HuH-7.5 (cell line): Measurements from ENCODE around the gene IHH.

Source experiments
- DNase-seq: peaks from one replicate; pipeline ENCODE4 v3.0.0; 2011; ENCODE audit warnings: low spot score

The IHH gene

DNA sequence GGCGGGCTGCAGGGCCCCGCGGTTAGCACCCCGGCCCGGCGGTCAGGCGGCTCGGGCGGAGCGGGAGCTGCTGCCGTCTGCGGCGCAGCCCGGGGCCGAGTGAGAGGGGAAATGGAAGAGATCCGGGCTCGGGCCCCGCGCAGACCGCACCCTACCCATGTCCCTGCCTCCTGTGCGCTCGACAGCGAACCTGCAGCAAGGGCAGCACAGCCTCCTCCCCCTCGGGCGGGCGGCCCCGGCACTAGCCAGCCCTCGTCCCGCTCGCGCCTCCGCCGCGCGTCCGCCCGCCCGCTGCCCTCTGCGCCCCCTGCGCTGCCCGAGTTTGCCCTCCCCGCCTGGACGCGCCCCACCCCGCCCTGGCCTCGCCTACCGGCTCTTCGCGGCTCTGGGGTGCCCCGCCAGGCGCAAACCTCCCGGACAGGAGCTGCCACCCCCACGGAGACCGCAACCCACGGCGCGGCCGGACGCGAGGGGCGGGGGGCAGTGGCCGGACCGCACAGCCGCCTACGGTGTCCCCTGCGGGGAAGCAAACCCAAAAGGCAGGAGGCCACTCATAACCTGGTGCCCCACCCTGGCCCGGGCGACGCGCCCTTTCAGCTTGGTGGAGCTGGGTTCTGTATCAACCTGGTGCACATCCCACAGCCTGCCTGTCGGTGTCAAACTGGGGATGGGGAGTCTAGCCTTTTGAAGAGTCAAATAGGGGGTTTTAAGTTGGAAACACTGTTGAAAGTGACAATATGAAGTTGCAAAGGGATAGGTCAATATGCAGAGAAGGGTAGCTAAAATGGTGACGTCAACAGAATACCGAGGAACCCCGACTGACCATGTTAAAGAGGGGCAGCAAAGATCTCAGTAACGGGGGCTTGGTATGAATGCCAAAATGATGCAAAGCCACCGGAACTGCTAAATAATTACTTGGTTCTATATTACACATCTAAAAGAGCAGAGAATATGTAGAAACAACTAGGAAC, at the start of gene IHH:
Gene IHH, minus strand, starts transcription at position 101 of the 971 bp plus-strand sequence. CDS start 454 bp downstream, outside the sequence.
- peak; percentile 78 for DNase-seq

DNA sequence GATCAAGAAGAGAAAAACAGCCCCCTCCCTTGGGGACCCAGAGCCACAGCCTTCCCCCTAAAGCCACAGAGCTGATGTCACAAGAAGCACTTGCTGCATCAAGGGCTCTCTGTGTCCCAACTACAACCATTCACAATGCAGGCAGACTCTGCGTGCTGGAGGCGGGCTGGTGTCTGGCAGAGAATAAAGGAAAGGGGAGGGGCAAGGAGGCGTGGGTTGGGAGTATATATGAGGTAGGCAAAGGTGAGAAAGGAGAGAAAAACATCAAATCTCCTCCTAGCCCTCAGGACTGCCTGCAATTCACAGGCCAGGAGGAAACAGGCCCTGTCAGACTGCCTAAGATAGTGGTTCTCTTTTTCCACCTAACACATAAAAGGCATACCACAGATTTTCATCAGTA, 48.8 kb upstream of the IHH start:
- DNase-seq = no peak

DNA sequence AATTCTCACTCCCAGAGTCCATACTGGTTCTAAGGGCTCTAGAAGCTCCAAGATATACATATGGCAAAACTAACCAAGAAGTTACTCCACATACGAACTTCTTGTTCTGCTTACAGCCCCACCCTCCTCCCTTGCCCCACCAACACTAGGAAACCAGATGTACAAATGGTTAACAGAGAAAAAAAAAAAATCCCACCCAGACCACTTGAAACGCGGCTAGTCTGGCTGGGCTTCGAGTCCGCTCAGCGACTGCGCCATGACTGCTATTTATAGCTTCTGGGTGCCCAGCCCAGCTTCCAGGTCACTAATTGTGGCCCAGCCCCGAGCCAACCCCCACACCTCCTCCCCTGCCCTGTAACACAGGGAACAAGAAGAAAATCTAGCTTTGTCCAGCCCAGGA, 47.0 kb upstream of the IHH start:
- DNase-seq = no peak

GRCh38 chr2:219106251-219106650, 45.5 kb upstream of the IHH start:
- DNase-seq = no peak

- DNase-seq = no peak
Observed at GRCh38 chr2:219104107-219105035, 43.6 kb upstream of the IHH start.

- no peak for DNase-seq
Observed at GRCh38 chr2:219099329-219099728, 38.6 kb upstream of the IHH start.

DNA sequence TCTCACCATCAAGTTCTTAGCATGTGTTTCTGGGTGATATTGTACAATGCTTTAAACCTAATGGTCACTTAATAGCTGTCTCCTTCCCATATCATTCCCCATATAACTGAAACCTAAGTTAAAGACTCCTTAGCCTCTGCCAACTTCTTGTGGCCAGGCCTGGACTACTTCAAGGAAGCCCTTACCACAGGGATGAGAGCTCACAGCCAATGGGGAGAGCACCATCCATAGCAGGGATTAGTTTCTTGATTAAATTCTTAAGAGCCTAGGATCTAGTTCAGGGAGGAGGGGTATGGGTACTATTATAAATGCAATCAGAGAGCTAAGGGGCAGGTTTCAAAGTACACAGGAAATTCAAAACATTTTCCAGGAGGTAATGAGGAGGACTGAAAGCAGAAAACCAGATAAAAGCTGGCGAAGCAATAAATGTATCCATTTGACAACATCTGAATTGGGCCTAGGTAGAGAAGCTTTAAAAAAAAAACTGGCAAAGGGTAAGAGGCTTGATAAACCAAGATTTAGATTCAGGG, 34.8 kb upstream of the IHH start:
- no peak for DNase-seq

GRCh38 chr2:219094171-219094570, 33.5 kb upstream of the IHH start:
- no peak for DNase-seq

DNA sequence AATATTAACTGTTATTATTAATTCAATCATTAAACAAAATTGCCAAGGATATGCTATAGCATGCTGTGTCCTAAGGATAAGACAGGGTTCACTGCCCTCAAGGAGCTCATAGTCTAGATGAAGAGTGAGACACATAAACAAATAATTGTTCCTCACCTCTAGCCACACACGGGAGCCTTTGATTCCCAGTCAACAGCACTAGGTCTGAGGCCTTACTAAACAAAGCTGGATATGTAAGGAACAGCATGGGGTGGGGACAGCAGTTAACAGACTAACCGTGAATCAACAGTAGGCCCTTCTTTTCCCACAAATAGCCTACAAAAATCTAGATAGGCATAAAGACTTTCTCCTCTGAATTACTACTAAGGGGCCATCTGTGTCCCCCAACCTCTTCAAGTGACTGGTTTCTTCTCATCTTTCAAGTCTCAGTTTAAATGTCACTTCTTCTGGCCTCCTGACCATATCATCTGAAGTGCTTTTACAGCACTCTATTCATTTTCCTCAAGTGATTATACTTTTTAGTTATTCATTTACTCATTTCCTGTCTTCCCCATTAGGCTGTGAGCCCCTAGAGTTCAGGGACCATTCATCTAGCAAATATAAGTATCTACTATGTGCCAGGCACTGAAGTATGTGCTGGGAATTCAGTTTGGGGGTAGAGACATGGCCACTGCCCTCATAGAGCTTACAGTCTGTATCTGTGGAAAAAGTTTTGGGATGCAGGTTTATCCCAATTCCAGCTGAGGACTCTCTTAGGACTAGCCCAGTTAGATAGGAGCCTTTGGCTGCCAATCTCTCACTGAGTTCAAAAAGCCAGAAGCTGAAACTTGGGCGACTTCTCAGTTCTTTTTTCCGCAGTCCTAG, 29.9 kb upstream of the IHH start:
- no peak for DNase-seq

GRCh38 chr2:219089330-219089729, 28.6 kb upstream of the IHH start:
- no peak for DNase-seq

GRCh38 chr2:219087848-219088247, 27.1 kb upstream of the IHH start:
- no peak for DNase-seq

DNA sequence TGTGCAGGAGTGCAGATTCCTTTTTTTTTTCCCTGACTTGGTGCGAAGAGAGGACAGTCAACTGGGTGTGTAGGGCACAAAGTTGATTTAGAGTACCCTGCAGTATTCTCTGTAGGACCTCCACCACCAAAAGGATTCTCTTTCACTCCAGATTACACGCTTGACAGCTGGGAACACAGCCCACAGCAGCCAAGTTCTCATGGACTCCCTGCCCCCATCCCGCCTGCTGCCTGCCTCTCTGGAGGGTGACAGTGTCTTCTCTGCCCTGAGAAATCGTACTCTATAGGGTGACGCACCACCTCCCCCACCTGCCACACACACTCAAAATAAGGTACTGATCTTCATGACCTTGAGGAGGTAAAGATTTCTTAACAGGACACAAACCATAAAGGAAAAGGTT, 26.6 kb upstream of the IHH start:
- no peak for DNase-seq

DNA sequence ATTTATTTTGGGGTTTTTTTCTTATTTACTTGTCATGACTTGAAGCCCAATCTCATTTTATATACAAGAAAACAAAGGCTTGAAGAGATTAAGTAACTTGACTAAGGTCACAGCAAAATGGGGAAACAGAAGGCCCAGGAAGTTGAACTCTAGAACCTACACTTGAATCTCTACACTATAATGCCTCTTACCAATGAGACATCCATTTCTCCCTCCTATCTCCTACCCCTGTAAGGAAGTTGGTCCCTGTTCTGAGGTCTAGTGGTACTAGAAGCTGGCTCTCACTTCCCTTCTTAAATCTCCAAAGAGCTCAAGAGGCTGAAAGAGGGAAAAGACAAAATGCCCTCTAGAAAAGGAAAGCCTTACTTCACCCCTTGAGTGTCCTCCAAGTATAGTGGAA, 25.5 kb upstream of the IHH start:
- no peak for DNase-seq

GRCh38 chr2:219084791-219085190, 24.1 kb upstream of the IHH start:
- DNase-seq = no peak

DNA sequence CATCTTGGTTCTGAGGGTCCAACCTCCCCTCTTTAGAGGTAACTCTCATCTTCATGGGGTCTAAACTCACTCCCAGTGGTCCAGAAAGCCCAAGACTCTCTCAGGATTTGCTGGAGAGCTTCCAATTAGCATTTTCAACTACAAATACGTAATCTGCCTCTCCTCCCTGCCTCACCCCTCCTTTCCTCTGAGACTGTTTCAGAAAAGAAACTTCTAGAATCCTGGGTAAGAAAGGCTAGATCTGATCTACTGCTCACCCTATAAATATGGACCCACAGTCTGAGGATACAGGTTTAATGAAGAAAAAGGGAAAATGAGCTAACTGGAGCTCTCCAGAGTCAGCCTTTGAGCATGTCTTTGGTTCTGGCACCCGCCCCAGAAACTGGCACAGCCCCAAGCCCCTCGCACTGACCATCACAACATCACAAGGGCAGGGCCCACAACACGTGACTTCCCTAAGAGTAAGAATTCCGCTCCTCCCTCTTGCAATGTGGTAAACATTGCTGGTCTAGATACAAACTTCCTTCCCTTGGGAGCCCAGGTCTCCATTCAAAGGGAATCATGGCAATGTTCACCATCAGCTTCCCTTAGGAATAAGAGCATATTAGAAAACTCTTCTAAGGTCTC, 21.7 kb upstream of the IHH start:
- DNase-seq = no peak

- no peak for DNase-seq
Observed at GRCh38 chr2:219081701-219082331, 21.1 kb upstream of the IHH start.

GRCh38 chr2:219081096-219081495, 20.4 kb upstream of the IHH start:
- DNase-seq = no peak

GRCh38 chr2:219079417-219079816, 18.7 kb upstream of the IHH start:
- DNase-seq = no peak

GRCh38 chr2:219078951-219079350, 18.2 kb upstream of the IHH start:
- no peak for DNase-seq

- no peak for DNase-seq
Observed at GRCh38 chr2:219078126-219078525, 17.4 kb upstream of the IHH start.

DNA sequence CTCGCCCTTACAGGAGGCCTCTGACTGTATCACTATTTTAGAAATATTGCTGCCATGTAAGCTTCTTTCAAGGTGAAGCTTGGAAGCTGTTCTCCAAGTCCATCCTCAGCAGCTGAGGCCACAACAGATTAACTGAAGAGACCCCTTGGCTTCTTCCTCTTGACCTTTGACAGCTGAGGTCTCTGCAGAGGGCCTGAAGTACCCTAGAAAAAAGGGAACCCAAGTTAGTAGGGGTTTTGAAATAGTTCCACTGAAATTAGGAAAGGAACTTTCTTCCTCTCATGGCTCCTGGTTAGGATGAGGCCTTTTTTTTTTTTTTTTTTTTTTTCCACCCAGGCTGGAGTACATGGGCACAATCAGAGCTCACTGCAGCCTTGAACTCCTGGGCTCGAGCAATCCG, 15.5 kb upstream of the IHH start:
- no peak for DNase-seq
